Neural cell (in vitro differentiated cells): ENCODE data around the gene SKIC8. TPM values are rescaled to one million over a fixed set of nuclear protein-coding genes. Genes with fewer than 3 reads are reported as not detected.

ENCODE experiments used
- H2AFZ ChIP-seq: fragments of 200-600, 300-800 bp; sonication (generic), shearing (Covaris generic); 2 replicates; pipeline ENCODE4 v1.6.0; 2014; ENCODE audit warnings: low read depth, mild to moderate bottlenecking, antibody characterized with exemption, low read length, moderate library complexity
- H3F3A ChIP-seq: fragments of 200-600 bp; shearing (Covaris generic); 2 replicates; pipeline ENCODE4 v1.6.1; 2016; ENCODE audit warnings: mild to moderate bottlenecking, moderate library complexity, mixed read lengths, antibody characterized with exemption, low read length; ENCODE audit not compliant: insufficient read depth, poor library complexity, severe bottlenecking
- H3K27ac ChIP-seq: fragments of 200-600, 300-800 bp; sonication (generic), shearing (Covaris generic); 2 replicates; pipeline ENCODE4 v1.5.1; 2014; ENCODE audit warnings: mild to moderate bottlenecking, low read length, moderate library complexity
- H3K27me3 ChIP-seq: fragments of 300-800, 200-600 bp; sonication (generic), shearing (Covaris generic); 2 replicates; pipeline ENCODE4 v1.6.0; 2014; ENCODE audit warnings: mild to moderate bottlenecking, low read depth, low read length, moderate library complexity; ENCODE audit not compliant: insufficient read depth
- H3K36me3 ChIP-seq: fragments of 300-800, 200-600 bp; sonication (generic), shearing (Covaris generic); 2 replicates; pipeline ENCODE4 v1.5.1; 2014; ENCODE audit warnings: mild to moderate bottlenecking, antibody characterized with exemption, low read length, moderate library complexity; ENCODE audit not compliant: insufficient read depth
- H3K4me2 ChIP-seq: fragments of 300-800, 200-600 bp; sonication (generic), shearing (Covaris generic); 2 replicates; pipeline ENCODE4 v1.6.0; 2014; ENCODE audit warnings: mild to moderate bottlenecking, low read length
- H3K4me3 ChIP-seq: fragments of 300-800, 200-600 bp; sonication (generic), shearing (Covaris generic); 2 replicates; pipeline ENCODE4 v1.5.1; 2014; ENCODE audit warnings: mild to moderate bottlenecking, low read length, moderate library complexity
- H3K79me2 ChIP-seq: fragments of 200-600 bp; shearing (Covaris generic); replicated peaks from 2 replicates; pipeline ENCODE4 v1.6.0; 2014; ENCODE audit warnings: mild to moderate bottlenecking, low read length, moderate library complexity; ENCODE audit not compliant: insufficient read depth
- H3K9ac ChIP-seq: fragments of 300-800, 200-600 bp; sonication (generic), shearing (Covaris generic); 2 replicates; pipeline ENCODE4 v1.6.1; 2016; ENCODE audit warnings: mild to moderate bottlenecking, low read length, mixed read lengths
- H3K9me2 ChIP-seq: fragments of 200-600 bp; shearing (Covaris generic); 2 replicates; pipeline ENCODE4 v1.6.1; 2016; ENCODE audit warnings: mild to moderate bottlenecking, low read length, mixed read lengths; ENCODE audit not compliant: insufficient read depth
- H3K9me3 ChIP-seq: fragments of 200-600, 300-800 bp; sonication (generic), shearing (Covaris generic); 2 replicates; pipeline ENCODE4 v1.6.1; 2016; ENCODE audit warnings: mild to moderate bottlenecking, mixed run types, low read length, moderate library complexity, mixed read lengths
- H4K20me1 ChIP-seq: fragments of 200-600 bp; shearing (Covaris generic); 2 replicates; pipeline ENCODE4 v1.6.1; 2016; ENCODE audit warnings: mild to moderate bottlenecking, mixed run types; ENCODE audit not compliant: insufficient read depth
- EP300 ChIP-seq: fragments of 450-650 bp; conservative IDR thresholded peaks from 2 replicates; pipeline ENCODE4 v1.6.1; 2014; ENCODE audit warnings: antibody characterized with exemption, mild to moderate bottlenecking, moderate library complexity; ENCODE audit not compliant: poor library complexity, severe bottlenecking
- EZH2 ChIP-seq: fragments of 200-600, 300-800 bp; shearing (Covaris generic), sonication (generic); IDR thresholded peaks from 2 replicates; pipeline ENCODE4 v1.6.1; 2014; ENCODE audit warnings: antibody characterized with exemption, low read length, borderline replicate concordance, mild to moderate bottlenecking; ENCODE audit not compliant: insufficient read depth, poor library complexity, severe bottlenecking
- MXI1 ChIP-seq: fragments of 450-650 bp; conservative IDR thresholded peaks from 2 replicates; pipeline ENCODE4 v1.6.1; 2014; ENCODE audit warnings: antibody characterized with exemption, mild to moderate bottlenecking; ENCODE audit not compliant: poor library complexity, severe bottlenecking
- POLR2AphosphoS5 ChIP-seq: IDR thresholded peaks from 2 replicates; pipeline ENCODE4 v1.6.1; 2012
- RAD21 ChIP-seq: fragments of 450-650 bp; conservative IDR thresholded peaks from 2 replicates; pipeline ENCODE4 v1.6.1; 2014; ENCODE audit warnings: antibody characterized with exemption, mild to moderate bottlenecking, moderate library complexity
- SMC3 ChIP-seq: fragments of 450-650 bp; conservative IDR thresholded peaks from 2 replicates; pipeline ENCODE4 v1.6.1; 2014; ENCODE audit warnings: antibody characterized with exemption, mild to moderate bottlenecking, moderate library complexity; ENCODE audit not compliant: poor library complexity
- TAF1 ChIP-seq: IDR thresholded peaks from 2 replicates; pipeline ENCODE4 v1.6.1; 2012; ENCODE audit warnings: low read depth
- polyA plus RNA-seq: library from polyadenylated mRNA; depleted of rRNA; stranded (reverse); fragments of >200 nt; gene quantifications from 2 replicates; pipeline ENCODE4 v1.2.3, GENCODE V29; 2014
- TF ChIP-seq, protein P1 (sequence below): IDR thresholded peaks from 2 replicates; pipeline ENCODE4 v1.6.1; 2012; ENCODE audit warnings: borderline replicate concordance
- TF ChIP-seq, protein P2 (sequence below): fragments of 450-650 bp; IDR thresholded peaks from 2 replicates; pipeline ENCODE4 v1.5.1; 2014; ENCODE audit warnings: antibody characterized with exemption, mild to moderate bottlenecking, moderate library complexity; ENCODE audit not compliant: poor library complexity, severe bottlenecking

The SKIC8 gene
- polyA plus RNA-seq, 1 donor from 2014 or later, result 170 TPM

DNA sequence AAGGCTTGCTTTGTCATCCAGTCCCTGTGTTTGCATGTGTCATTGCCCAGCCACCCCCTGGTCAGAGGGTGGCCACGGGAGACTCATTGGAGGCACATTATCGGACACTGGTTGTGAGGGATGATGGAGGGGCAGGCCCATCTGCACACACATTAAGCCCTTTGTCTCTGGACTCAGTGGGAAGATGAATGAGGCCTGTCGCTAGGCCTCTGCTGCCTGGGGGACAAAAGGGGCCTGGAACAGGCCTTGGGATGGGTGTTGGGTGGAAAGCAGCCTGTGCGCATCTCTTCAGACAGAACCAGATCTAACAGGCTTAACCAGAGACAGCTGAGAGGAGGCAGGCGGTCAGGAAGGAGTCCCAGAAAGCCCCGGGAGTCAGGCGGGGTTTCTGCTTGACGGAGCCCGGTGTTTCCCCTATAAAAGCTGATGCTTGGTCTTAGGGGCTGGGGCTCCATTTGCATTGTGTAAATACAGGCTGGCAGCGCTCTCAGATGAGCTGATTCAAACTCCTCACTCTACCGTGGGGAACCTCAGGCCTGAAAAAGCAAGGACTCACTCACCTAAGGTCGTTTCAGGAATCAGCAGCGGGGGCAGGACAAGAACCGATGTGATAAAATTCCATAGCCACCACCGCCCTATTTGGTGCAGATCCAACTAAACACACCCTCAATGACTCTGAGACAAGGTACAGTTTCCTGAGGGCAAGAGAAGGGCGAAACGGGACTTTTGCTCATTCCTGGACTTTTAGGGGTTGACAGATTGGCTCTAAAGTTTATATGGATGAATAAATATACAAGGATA, 17.1 kb upstream of the SKIC8 start:
- H3K4me2 ChIP-seq, result no peak overlapping the region
- peak overlapping the region; percentile 45 for H2AFZ ChIP-seq
- H4K20me1 ChIP-seq, result no peaks in the 10 kb centered on the region
- no peaks in the 10 kb centered on the region for H3K9me2 ChIP-seq
- H3K4me3 ChIP-seq, result no peak overlapping the region
- H3K27me3 ChIP-seq, result no peaks in the 10 kb centered on the region
- H3K9ac ChIP-seq, result no peak overlapping the region
- no peaks in the 10 kb centered on the region for H3K36me3 ChIP-seq
- TF ChIP-seq EZH2 (no peak), EP300 (no peak), TAF1 (no peak)
- H3K27ac ChIP-seq, result no peak overlapping the region
- no peaks in the 10 kb centered on the region for H3K9me3 ChIP-seq
- no peaks in the 10 kb centered on the region for H3K79me2 ChIP-seq
- H3F3A ChIP-seq, result no peaks in the 10 kb centered on the region

DNA sequence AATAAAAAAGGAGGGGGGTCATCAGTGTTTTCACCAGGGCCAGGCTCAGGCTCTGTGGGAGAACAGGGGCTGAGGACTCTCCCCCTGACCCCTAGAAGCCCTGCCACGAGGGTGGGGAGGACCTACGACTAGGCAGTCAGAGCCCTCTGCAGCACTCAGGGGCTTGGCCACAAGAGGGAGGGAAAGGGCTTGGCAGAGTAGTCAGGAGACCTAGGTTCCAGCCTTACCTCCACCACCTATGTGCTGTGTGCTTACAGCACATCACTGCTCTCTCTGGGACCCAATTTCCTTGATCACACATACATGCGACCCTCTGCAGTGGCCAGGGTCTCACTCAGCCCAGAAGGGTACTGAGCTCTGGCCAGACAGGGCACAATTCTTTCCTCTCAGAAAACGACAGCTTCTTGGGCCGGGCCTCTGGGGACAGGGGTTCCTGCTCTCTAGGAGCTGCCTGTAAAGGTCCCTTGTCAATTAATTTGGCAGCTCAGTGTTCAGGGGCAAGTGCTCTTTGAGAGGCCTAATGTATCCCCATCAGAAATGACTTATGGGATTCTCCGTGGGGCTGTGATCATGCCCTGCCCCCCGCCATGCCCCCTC, 16.4 kb upstream of the SKIC8 start:
- Histone ChIP-seq H3K4me2 (no peak overlapping the region), H2AFZ (peak overlapping the region; percentile 45), H3K9me3 (no peaks in the 10 kb centered on the region), H4K20me1 (no peaks in the 10 kb centered on the region), H3F3A (no peaks in the 10 kb centered on the region), H3K27ac (no peak overlapping the region), H3K79me2 (no peaks in the 10 kb centered on the region), H3K36me3 (no peaks in the 10 kb centered on the region), H3K4me3 (no peak overlapping the region), H3K27me3 (no peaks in the 10 kb centered on the region), H3K9me2 (no peaks in the 10 kb centered on the region), H3K9ac (no peak overlapping the region)
- TF ChIP-seq TAF1 (no peak), EP300 (no peak), POLR2AphosphoS5 (no peak), SMC3 (no peak), EZH2 (no peak), RAD21 (no peak)
- TF ChIP-seq, protein P1, sequence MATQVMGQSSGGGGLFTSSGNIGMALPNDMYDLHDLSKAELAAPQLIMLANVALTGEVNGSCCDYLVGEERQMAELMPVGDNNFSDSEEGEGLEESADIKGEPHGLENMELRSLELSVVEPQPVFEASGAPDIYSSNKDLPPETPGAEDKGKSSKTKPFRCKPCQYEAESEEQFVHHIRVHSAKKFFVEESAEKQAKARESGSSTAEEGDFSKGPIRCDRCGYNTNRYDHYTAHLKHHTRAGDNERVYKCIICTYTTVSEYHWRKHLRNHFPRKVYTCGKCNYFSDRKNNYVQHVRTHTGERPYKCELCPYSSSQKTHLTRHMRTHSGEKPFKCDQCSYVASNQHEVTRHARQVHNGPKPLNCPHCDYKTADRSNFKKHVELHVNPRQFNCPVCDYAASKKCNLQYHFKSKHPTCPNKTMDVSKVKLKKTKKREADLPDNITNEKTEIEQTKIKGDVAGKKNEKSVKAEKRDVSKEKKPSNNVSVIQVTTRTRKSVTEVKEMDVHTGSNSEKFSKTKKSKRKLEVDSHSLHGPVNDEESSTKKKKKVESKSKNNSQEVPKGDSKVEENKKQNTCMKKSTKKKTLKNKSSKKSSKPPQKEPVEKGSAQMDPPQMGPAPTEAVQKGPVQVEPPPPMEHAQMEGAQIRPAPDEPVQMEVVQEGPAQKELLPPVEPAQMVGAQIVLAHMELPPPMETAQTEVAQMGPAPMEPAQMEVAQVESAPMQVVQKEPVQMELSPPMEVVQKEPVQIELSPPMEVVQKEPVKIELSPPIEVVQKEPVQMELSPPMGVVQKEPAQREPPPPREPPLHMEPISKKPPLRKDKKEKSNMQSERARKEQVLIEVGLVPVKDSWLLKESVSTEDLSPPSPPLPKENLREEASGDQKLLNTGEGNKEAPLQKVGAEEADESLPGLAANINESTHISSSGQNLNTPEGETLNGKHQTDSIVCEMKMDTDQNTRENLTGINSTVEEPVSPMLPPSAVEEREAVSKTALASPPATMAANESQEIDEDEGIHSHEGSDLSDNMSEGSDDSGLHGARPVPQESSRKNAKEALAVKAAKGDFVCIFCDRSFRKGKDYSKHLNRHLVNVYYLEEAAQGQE, result no peak

DNA sequence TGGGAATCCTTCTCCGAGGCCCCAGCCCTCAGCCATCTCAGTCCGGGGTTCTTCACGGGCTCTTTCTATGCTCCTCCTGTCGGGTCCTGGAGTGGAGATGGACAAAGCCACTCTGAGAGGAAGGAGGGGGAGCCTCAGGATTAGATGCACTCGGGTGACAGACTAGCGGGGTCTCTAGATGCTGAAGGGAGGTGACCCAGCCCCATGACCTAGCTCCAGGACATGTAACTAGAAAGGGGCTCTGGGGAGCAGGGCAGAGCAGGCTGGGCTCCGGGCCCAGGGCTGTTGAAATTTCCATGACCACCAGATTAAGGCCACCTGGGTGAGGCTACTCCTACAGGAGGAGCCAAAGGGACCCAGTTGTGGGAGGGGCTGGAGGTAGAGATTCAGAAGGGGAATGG, 14.8 kb upstream of the SKIC8 start:
- H3K4me2 ChIP-seq, result no peak overlapping the region

More for the DNA sequence above, 14.8 kb upstream of the SKIC8 start:
- Histone ChIP-seq H3K9ac (no peak overlapping the region), H3K36me3 (no peaks in the 10 kb centered on the region), H2AFZ (no peak overlapping the region), H3K27me3 (no peaks in the 10 kb centered on the region), H3K79me2 (no peaks in the 10 kb centered on the region), H3K9me3 (no peaks in the 10 kb centered on the region), H4K20me1 (no peaks in the 10 kb centered on the region), H3K27ac (no peak overlapping the region), H3K4me3 (no peak overlapping the region), H3F3A (no peaks in the 10 kb centered on the region), H3K9me2 (no peaks in the 10 kb centered on the region)
- no peak for TF ChIP-seq TAF1
- TF ChIP-seq, protein P2, sequence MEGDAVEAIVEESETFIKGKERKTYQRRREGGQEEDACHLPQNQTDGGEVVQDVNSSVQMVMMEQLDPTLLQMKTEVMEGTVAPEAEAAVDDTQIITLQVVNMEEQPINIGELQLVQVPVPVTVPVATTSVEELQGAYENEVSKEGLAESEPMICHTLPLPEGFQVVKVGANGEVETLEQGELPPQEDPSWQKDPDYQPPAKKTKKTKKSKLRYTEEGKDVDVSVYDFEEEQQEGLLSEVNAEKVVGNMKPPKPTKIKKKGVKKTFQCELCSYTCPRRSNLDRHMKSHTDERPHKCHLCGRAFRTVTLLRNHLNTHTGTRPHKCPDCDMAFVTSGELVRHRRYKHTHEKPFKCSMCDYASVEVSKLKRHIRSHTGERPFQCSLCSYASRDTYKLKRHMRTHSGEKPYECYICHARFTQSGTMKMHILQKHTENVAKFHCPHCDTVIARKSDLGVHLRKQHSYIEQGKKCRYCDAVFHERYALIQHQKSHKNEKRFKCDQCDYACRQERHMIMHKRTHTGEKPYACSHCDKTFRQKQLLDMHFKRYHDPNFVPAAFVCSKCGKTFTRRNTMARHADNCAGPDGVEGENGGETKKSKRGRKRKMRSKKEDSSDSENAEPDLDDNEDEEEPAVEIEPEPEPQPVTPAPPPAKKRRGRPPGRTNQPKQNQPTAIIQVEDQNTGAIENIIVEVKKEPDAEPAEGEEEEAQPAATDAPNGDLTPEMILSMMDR, result no peak
- no peak for TF ChIP-seq EZH2
- no peak for TF ChIP-seq EP300
- TF ChIP-seq SMC3, result no peak
- TF ChIP-seq POLR2AphosphoS5, result no peak
- no peak for TF ChIP-seq MXI1
- TF ChIP-seq RAD21, result no peak
- TF ChIP-seq, protein P1, result no peak
